GM19193 (cell line): ENCODE results near the gene MYBPH.

Experiments
- POLR2A ChIP-seq: IDR thresholded peaks from 4 replicates; pipeline ENCODE4 v1.6.1; 2011; ENCODE audit not compliant: insufficient read depth, insufficient read length; ENCODE audit errors: extremely low read depth

MYBPH gene

GRCh38 chr1:203206129-203206687 lies 30.6 kb upstream of the MYBPH start:
- TF ChIP-seq POLR2A: no peak

DNA sequence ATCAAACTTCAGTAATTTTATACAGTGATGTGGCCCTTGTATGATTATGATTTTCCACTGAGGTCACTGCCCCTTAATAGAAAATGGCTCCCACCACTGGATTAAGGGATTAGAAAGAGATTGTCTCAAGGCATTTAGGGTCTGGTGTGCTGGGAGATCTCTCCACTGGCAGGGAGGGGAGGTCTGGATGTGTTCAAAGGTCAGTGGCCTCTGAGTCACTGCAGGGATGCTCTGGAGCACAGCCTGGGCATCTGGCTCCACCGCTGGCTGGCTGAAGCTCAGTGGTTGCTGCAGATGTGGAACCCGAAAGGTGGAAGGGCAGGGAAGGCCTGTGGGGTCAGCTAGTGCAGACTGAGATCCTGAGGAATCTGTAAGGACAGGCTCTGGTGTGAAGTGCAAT lies 29.1 kb upstream of the MYBPH start:
- no peak for TF ChIP-seq POLR2A

- no peak for TF ChIP-seq POLR2A
Observed at GRCh38 chr1:203202431-203203245, 27.0 kb upstream of the MYBPH start.

DNA sequence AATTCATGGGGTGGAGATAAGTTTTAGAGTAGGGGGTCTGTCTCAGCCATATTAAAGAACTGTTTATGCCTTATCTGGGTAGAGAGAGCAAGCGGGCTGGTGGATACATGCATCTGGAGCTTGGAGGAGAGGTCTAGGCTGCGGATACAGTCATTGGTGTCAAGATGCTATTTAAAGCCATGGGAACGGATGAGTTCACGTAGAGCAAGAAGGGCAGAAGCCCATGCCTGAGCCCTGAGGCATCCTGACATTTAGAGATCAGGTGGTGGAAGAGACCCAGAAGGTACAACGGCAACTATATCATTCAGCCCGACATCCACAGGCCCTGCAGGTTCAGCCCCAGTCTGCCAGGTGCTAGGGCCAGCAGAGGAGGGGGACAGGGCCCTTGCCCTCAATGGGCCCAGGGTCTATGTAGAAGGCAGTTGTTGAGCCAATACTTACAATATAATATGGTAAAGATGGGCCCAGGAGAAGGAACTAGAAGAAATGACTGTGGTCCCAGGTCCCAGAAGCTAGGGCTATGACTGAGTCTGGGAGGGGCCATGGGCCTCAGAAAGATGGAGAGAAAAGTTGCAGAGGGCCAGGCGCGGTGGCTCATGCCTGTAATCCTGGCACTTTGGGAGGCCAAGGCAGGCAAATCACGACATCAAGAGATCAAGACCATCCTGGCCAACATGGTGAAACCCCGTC lies 26.0 kb upstream of the MYBPH start:
- no peak for TF ChIP-seq POLR2A

GRCh38 chr1:203200916-203201315 lies 25.3 kb upstream of the MYBPH start:
- TF ChIP-seq POLR2A: no peak

- TF ChIP-seq POLR2A: no peak
Observed at GRCh38 chr1:203199816-203200571, 24.4 kb upstream of the MYBPH start.

DNA sequence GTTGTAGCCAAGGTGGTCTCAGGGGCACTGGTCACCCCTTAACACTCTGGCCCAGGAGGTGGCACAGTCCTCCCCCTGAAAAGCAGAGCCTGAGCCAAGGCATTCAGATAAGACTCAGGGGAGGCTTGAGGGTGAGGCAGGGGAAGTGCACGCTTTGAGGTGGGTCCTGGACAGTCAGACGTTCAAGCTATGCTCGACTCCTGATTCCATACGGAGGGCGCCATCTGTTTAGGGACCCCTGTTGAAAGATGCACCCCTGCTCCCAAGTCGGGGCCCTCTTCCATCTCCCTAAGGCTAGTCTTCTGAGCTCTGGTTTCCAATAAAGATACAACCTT lies 23.8 kb upstream of the MYBPH start:
- TF ChIP-seq POLR2A: no peak

DNA sequence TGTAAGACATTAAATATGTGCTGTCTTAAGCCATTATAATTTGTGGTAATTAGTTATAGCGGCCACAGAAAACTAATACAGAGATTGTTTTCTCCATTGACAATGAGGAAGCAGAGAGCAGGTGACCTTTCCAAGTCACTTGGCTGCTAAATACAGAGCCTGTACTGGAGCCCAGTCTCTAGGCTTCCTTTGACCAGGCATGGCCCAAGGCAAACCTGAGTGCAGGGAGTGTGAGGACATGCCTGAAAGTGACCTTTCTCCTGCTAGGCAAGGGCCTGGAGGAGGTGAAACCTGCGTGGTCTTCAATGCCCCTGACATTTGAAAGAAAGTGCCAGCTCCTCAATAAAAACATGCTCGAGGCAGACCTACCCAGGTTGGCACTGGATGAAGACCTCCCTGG lies 23.4 kb upstream of the MYBPH start:
- TF ChIP-seq POLR2A: no peak

GRCh38 chr1:203197625-203198024 lies 22.0 kb upstream of the MYBPH start:
- no peak for TF ChIP-seq POLR2A

GRCh38 chr1:203196371-203196770 lies 20.7 kb upstream of the MYBPH start:
- no peak for TF ChIP-seq POLR2A

- no peak for TF ChIP-seq POLR2A
Observed at GRCh38 chr1:203190949-203191348, 15.3 kb upstream of the MYBPH start.

GRCh38 chr1:203189951-203190352 lies 14.3 kb upstream of the MYBPH start:
- TF ChIP-seq POLR2A: no peak

DNA sequence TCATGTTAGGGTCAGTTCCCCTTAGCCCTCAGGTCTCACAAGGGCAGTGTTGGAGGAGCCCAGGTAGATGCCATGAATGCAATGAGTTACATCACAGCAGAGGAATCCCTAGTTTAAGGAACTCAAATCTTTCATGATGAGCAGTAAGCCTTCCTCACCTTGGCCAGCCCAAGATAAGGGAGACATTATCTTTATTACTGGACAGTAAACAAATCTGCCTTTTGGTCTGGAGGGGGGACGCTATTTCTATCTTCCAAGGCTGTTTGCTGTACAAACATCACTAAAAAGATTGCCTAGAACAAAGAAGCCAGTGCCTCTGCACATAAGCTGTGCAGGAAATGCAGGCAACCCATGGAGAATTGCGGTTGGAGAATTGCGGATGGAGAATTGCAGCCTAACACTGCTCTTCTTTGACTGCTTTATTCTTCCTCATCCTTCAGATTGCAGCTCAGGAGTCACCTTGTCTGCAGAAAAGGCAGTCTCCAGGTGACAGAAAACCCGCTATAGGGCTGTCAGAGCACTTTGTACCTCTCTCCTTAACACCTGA lies 13.1 kb upstream of the MYBPH start:
- TF ChIP-seq POLR2A: no peak

- no peak for TF ChIP-seq POLR2A
Observed at GRCh38 chr1:203187689-203188264, 12.2 kb upstream of the MYBPH start.

DNA sequence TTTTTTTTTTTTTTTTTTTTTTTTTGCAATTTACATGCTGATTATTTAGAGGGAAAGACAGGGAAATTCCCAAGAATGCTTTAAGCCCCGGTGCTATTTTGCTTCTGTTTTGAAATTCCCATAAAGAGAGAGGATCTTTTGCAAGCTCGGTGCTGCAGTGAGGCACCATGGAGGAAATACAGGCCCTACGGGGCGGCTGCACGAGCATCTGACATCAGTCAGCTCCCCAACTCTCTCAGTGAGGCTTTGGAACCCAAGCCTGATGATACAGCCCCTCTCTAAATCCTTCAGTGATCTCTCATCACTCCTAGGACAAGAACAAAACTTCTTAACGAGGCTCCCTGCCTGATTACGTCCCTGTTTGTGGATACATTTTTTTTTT lies 11.7 kb upstream of the MYBPH start:
- TF ChIP-seq POLR2A: no peak

- no peak for TF ChIP-seq POLR2A
Observed at GRCh38 chr1:203186446-203187303, 11.0 kb upstream of the MYBPH start, which contains the start of gene CHI3L1. TSS of gene CHI3L1 (minus strand) at chr1:203186704. CDS start at chr1:203186623, 81 bp downstream.
